Putamen (tissue), 1 donor: ENCODE measurements around the gene C2orf92.
A peak's percentile ranks its signal among the peaks of the same experiment; 100 is the strongest.
"Not testable (repeated sequence)": the region's sequence is repeated elsewhere in the genome, so short reads cannot be mapped to it uniquely, and the experiment has no call there.

Source experiments
- DNase-seq: peaks from one replicate; pipeline ENCODE4 v3.0.0-alpha.2; 2016; ENCODE audit warnings: low spot score

The C2orf92 gene

DNA sequence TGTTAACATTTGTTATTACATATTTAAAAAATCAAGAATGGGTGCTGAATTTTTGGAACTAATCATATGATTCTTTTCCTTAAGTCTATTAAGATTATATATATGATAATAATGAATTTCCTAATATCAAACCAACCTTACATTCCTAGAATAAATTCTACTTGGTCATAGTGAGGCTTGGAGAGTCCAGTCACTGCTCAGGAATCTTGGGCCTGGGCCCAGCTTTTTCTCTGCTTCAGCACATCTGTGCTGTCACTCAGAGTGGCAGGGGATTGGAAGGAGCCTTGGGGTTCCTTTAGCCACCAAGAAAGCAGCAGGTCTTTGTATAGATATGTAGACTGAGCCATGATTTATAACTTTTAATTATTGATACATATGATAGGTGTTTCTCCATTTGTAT is 24.0 kb downstream of the C2orf92 start:
- DNase-seq = no peak

GRCh38 chr2:97695744-97696143 is 26.2 kb downstream of the C2orf92 start:
- DNase-seq = no peak

GRCh38 chr2:97697252-97698235 is 28.0 kb downstream of the C2orf92 start:
- DNase-seq = peak; percentile 87

GRCh38 chr2:97698530-97698929 is 29.0 kb downstream of the C2orf92 start:
- no peak for DNase-seq

DNA sequence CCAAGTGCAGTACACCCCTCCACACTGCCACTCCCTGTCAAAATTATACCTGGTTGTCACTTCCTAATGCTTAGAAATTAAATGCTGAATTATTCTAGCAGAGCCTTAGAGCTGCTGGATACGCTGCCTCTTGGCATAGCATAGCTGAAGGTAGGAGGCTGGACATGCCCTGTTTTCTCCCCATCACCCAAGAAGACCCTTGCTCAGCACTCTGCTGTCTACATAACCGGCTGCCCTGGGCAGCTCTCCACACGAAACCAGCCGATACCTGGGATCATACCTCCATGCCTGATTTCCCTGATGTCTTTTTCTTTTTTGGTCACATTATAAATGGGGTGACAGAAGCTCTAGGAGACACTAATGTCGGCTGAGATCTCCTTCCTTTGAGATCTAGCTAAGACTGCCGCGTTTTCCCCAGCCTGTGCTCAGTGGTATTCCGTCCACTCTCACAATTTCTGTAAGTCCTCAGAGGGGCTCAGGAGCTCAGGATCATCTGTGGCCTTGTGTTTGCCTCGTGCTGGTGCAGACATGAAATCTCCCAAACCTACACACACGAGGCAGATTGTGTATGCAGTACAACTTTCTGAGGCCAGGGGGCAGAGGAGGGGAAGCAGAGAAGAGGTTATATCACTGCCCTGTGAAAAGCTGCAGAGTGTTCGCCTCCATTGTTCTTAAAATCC is 30.4 kb downstream of the C2orf92 start:
- DNase-seq = no peak

DNA sequence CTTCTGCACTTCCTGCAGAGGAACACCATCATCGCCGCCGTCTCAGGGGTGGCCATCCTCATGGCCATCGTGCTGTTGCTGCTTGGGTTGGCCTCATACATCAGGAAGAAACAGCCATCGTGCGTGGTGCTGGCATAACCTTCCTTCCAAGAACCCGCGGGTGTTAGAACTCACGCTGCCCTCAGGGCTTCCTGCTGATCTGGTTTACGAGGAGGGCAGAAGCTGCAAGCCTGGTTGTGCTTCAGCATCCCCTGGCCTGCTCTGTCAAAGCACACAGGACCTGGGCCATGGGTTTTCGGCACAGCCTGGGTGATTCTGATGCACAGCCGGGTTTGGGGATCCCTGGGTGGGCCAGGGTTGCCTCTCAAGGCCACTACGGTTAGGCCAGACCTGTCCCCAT is 31.7 kb downstream of the C2orf92 start:
- no peak for DNase-seq

DNA sequence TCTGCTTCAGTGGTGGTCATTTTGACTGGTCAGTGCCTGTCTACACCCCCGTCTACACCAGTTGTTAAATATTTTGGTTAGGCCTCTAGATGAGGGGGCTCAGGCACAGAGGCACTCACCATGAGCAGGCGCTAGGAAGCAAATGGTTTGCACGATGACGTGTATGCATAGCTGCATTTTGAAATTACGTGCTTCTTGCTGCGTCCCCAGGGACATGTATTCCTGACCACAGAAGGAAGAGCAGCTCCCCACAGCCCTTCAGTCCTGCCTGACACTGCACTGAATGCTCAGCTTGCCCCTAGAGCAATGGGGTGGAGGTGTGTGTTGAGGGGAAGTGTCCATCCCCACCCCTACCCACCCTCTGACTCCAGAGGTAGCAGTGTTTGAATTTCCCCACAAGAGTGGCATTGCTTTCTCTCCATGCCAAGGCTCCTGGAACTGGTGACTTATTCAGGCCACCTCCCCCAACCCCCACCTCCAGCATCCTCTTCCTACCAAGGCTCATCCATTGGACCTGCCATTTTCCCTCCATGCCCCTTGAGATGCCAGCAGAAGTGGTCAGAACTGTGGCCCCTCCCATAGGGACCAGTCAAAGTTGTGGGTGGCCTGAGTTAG is 32.4 kb downstream of the C2orf92 start:
- no peak for DNase-seq

DNA sequence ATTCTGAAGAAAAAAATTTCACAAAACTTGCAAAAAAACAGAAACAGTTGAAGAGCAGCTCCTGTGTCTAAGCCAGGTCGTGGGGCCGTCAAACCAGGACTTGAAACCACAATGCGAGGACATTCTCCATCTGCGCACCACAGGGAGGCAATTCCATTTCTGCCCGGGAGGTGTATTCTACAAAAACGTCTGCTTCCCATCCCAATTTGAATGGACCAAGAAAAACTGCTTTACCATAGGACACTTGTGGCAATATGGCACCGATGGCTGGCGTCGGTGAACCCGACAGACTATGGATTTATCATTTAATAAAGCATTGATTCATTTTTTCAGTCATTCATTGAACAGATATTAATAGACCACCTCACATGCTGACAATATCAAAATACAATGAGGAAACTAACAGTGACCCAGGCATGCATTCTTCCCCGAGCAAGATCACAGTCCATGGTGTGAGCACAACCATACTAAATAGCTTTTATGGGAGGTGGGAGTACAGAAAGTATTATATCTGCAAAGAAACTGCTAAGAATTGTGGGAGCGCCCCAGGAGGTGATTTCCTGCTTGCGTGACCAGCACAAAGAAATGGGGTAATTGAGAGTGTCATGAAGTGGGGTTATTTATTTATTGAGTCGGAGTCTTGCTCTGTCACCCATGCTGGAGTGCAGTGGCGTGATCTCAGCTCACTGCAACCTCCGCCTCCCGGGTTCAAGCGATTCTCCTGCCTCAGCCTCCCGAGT is 33.4 kb downstream of the C2orf92 start:
- no peak for DNase-seq

DNA sequence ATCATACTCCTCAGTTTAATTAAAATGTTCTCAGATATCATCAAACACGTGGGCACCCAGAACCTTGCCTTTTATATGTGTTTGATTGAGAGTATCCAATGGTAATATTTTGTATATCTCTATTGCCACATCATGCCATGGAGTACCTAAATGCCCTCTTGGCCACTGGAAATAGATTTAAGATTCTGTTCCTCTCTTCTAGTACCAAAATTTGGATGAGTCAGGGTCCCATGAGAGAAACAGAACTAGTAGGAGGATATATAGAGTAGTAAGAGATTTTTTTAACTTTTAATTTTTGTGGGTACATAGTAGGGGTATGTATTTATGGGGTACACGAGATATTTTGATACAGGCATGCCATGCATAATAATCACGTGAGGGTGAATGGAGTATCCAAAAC is 34.2 kb downstream of the C2orf92 start:
- DNase-seq = no peak

GRCh38 chr2:97704989-97705388 is 35.5 kb downstream of the C2orf92 start:
- no peak for DNase-seq

- DNase-seq = no peak
Measured at GRCh38 chr2:97706112-97706511, 36.6 kb downstream of the C2orf92 start.

DNA sequence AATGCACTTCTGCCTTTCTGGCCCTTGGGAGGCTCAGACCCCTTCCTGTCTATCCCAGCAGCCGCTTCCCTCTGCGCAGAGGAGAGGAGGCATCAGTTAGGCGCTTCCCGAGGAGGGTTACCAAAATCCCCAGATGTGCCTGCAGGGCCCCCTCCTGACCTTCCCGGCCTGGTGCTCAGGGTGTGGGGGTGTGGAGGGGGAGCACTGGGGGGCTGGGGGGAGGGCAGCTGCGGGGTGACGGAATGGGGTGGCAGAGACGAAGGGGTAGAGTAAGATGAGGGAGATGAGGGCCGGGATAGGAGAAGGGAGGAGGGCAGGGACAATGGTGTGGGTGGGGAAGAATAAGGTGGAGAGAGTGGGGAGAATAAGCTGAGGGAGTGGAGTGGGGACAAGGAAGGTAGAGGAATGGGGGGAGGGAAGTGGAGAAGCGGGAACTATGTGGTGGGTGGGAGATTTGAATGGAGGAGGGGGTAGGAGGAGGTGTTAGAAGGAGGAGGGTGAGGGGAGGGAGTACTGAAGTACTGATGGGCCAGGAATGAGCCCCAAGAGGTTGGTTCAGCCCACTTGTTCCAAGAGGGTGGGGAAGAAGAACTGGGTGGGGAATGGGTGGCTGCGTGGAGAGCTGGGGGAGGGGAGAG is 37.3 kb downstream of the C2orf92 start:
- no peak for DNase-seq

DNA sequence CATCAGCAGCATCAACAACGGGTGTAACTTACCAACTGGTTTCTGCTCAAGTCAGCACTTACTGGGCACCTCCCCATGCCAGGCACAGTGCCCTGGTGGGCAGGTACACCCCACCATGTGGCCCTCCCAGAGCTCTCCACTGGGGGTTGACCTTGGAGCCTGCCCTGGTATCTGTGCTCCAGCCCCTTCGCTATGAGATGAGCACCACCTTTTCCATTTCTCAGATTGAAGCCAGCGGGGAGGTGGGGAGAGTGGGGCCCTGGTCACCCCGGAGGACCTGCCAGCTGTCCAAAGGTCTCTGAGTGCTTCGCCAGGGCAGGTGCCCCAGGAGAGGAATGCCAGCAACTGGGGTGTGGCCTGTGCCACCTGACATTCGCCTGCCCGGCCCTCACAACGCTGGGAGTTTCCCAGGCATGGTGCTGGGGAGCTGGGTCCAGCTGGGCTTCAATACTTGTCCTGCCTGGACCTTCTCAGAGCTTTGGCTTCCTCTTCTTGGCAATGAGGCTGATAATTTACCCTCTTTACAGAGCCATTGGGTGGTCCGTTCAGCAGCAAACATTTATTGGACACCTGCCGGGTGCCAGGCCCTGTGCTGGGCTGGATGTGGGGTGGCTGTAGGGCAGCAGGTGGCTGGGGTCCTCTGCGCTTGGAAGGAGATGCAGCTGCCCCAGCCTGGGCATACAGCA is 38.0 kb downstream of the C2orf92 start:
- DNase-seq = no peak

GRCh38 chr2:97708048-97708380 is 38.5 kb downstream of the C2orf92 start:
- no peak for DNase-seq

- DNase-seq = no peak
Measured at GRCh38 chr2:97708608-97709007, 39.1 kb downstream of the C2orf92 start.

GRCh38 chr2:97711394-97711711 is 41.8 kb downstream of the C2orf92 start:
- no peak for DNase-seq

- not testable (repeated sequence) for DNase-seq
Measured at GRCh38 chr2:97712175-97712574, 42.7 kb downstream of the C2orf92 start.

GRCh38 chr2:97712693-97713295 is 43.3 kb downstream of the C2orf92 start:
- DNase-seq = no peak

GRCh38 chr2:97713296-97714083 is 44.0 kb downstream of the C2orf92 start, which contains the start of gene ZAP70:
ZAP70 (plus strand) TSS chr2:97713576; CDS start chr2:97724037, 10,461 bp downstream.
- no peak for DNase-seq
